HEK293T (cell line): Measurements from ENCODE around the gene ADPRS.
A peak's percentile ranks its signal among the peaks of the same experiment; 100 is the strongest.

ENCODE experiments used
- CTCF ChIA-PET: fragments of 350-600 bp; formaldehyde crosslinking; extraction: SDS; loops from one replicate; lab custom pipeline; 2021; ENCODE audit warnings: antibody characterized with exemption, inconsistent platforms; lab: Yijun Ruan, JAX
- POLR2A ChIA-PET: fragments of 350-600 bp; formaldehyde crosslinking; extraction: SDS; loops from one replicate; lab custom pipeline; 2020; ENCODE audit warnings: antibody characterized with exemption, inconsistent platforms; lab: Yijun Ruan, JAX
- DNase-seq: peaks from one replicate; pipeline ENCODE4 v3.0.0; 2012; ENCODE audit warnings: mixed read lengths; ENCODE audit errors: extremely low spot score
- ARNT ChIP-seq: fragments of 450-650 bp; IDR thresholded peaks from 2 replicates; pipeline ENCODE4 v1.6.1; 2017; ENCODE audit warnings: mild to moderate bottlenecking
- BHLHE40 ChIP-seq: fragments of 450-650 bp; IDR thresholded peaks from 2 replicates; pipeline ENCODE4 v1.6.1; 2016; ENCODE audit warnings: mild to moderate bottlenecking, moderate library complexity, borderline replicate concordance
- CTBP1 ChIP-seq: fragments of 450-650 bp; IDR thresholded peaks from 2 replicates; pipeline ENCODE4 v1.6.1; 2016; ENCODE audit warnings: borderline replicate concordance
- ELF4 ChIP-seq: fragments of 450-650 bp; IDR thresholded peaks from 2 replicates; pipeline ENCODE4 v1.6.1; 2017; ENCODE audit warnings: antibody characterized with exemption
- FOXA1 ChIP-seq: fragments of 450-650 bp; IDR thresholded peaks from 2 replicates; pipeline ENCODE4 v1.6.1; 2016; ENCODE audit warnings: mild to moderate bottlenecking
- FOXK2 ChIP-seq: fragments of 450-650 bp; IDR thresholded peaks from 2 replicates; pipeline ENCODE4 v1.6.1; 2016; ENCODE audit warnings: mild to moderate bottlenecking
- FOXM1 ChIP-seq: fragments of 450-650 bp; IDR thresholded peaks from 2 replicates; pipeline ENCODE4 v1.6.1; 2017; ENCODE audit warnings: mild to moderate bottlenecking, borderline replicate concordance
- HDGF ChIP-seq: fragments of 450-650 bp; IDR thresholded peaks from 2 replicates; pipeline ENCODE4 v1.6.1; 2017; ENCODE audit warnings: antibody characterized with exemption, borderline replicate concordance
- L3MBTL2 ChIP-seq: fragments of 450-650 bp; conservative IDR thresholded peaks from 2 replicates; pipeline ENCODE4 v1.6.1; 2016; ENCODE audit warnings: mild to moderate bottlenecking
- LEF1 ChIP-seq: fragments of 450-650 bp; IDR thresholded peaks from 2 replicates; pipeline ENCODE4 v1.6.1; 2017; ENCODE audit warnings: mild to moderate bottlenecking, borderline replicate concordance
- NFRKB ChIP-seq: fragments of 450-650 bp; IDR thresholded peaks from 2 replicates; pipeline ENCODE4 v1.6.1; 2016; ENCODE audit warnings: mild to moderate bottlenecking, moderate library complexity
- SP1 ChIP-seq: fragments of 450-650 bp; IDR thresholded peaks from 2 replicates; pipeline ENCODE4 v1.6.1; 2017
- SUZ12 ChIP-seq: fragments of 450-650 bp; IDR thresholded peaks from 2 replicates; pipeline ENCODE4 v1.6.1; 2016; ENCODE audit warnings: mild to moderate bottlenecking
- TARDBP ChIP-seq: fragments of 450-650 bp; IDR thresholded peaks from 2 replicates; pipeline ENCODE4 v1.6.1; 2016
- ZNF384 ChIP-seq: fragments of 450-650 bp; IDR thresholded peaks from 2 replicates; pipeline ENCODE4 v1.6.1; 2016
- TF ChIP-seq, protein P1 (sequence below): fragments of 450-650 bp; IDR thresholded peaks from 2 replicates; pipeline ENCODE4 v1.6.1; 2016

The ADPRS gene, protein sequence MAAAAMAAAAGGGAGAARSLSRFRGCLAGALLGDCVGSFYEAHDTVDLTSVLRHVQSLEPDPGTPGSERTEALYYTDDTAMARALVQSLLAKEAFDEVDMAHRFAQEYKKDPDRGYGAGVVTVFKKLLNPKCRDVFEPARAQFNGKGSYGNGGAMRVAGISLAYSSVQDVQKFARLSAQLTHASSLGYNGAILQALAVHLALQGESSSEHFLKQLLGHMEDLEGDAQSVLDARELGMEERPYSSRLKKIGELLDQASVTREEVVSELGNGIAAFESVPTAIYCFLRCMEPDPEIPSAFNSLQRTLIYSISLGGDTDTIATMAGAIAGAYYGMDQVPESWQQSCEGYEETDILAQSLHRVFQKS

DNA sequence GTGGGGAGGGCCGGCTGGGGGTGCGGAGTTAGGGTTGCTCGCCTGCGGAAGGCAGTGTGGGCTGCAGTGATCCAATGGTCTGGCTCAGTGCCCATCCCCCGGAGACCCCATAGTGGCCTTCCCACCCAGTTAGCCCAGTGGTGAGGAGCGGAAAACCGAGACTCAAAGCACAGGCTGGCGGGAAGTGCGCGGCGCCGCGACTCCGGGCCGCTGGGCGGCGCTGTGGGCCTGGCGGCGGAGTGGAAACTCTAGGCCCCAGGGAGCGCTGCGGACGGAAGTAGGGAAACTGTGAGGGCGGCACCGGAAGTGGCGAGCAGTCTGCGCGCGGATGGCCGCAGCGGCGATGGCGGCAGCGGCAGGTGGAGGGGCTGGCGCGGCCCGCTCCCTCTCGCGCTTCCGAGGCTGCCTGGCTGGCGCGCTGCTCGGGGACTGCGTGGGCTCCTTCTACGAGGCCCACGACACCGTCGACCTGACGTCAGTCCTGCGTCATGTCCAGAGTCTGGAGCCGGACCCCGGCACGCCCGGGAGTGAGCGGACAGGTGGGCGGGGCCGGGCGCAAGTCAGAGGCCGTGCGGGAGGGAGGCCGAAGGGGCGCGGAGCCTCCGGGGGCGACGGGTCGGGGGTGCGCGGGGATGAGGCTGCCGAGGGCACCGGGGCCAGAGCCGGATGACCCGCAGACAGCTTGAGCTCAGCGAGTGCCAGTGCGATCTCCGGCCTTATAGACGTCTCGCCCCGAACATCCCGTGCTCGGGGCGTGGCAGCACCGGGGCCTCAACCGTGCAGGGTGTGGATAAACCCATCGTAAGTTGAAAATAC is at the start of gene ADPRS:
Gene ADPRS (plus strand): TSS at position 316 of the 816 bp plus-strand sequence. CDS start 13 bp downstream, at position 329.
- ChIA-PET POLR2A (no interaction called here), CTCF (no interaction called here)
- TF ChIP-seq BHLHE40 (no peak), ZNF384 (no peak), SP1 (no peak), HDGF (no peak), L3MBTL2 (no peak; the same call in 1 of the 2 replicates), SUZ12 (no peak), CTBP1 (peak; percentile 34; the same call in 1 of the 2 replicates), FOXM1 (no peak), ARNT (peak; percentile 75; the same call in 1 of the 2 replicates), LEF1 (no peak), TARDBP (no peak), FOXK2 (no peak), ELF4 (peak; percentile 82), FOXA1 (no peak)
- TF ChIP-seq, protein P1, sequence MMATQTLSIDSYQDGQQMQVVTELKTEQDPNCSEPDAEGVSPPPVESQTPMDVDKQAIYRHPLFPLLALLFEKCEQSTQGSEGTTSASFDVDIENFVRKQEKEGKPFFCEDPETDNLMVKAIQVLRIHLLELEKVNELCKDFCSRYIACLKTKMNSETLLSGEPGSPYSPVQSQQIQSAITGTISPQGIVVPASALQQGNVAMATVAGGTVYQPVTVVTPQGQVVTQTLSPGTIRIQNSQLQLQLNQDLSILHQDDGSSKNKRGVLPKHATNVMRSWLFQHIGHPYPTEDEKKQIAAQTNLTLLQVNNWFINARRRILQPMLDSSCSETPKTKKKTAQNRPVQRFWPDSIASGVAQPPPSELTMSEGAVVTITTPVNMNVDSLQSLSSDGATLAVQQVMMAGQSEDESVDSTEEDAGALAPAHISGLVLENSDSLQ = no peak
- DNase-seq = peak; percentile 91

DNA sequence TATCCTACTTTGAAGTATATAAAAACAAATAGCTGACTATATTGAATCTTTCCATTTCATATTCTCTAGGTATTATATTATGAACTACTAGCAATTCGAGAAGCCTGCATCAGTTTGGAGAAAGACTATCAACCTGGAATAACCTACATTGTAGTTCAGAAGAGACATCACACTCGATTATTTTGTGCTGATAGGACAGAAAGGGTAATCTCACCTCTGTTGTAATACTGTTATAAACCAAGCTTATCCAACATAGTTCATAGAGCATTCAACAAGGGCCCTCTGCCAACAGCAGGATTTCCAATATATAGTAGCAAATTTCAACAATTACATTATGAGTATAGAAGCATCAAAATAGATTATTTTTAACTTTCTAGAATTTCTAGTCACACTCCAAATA is 48.5 kb upstream of the ADPRS start:
- ChIA-PET CTCF (no interaction called here), POLR2A (no interaction called here)
- DNase-seq = no peak
- TF ChIP-seq FOXK2 (no peak), ELF4 (no peak), HDGF (no peak), L3MBTL2 (no peak), FOXA1 (no peak), NFRKB (no peak), FOXM1 (no peak), ZNF384 (no peak), SUZ12 (no peak), SP1 (no peak), TARDBP (no peak)

DNA sequence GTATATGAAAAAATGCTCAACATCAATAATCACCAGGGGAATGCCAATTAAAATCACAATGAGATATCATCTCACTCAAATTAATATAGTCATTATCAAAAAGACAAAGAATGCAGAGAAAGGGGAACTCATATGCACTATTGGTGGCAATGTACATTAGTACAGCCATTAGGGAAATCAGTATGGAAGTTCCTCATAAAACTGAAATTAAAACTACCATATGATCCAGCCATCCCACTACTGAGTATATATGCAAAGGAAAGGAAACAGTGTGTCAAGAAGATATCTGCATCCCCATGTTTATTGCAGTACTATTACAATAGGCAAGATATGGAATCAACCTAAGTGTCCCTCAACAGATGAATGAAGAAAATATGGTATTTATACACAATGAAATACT is 36.9 kb upstream of the ADPRS start:
- TF ChIP-seq FOXK2 (no peak), NFRKB (no peak), SP1 (no peak), FOXM1 (no peak), ARNT (no peak), TARDBP (no peak), L3MBTL2 (no peak), CTBP1 (no peak), BHLHE40 (no peak), LEF1 (no peak), SUZ12 (no peak), ZNF384 (no peak), ELF4 (no peak), HDGF (no peak), FOXA1 (no peak)
- TF ChIP-seq, protein P1 = no peak

DNA sequence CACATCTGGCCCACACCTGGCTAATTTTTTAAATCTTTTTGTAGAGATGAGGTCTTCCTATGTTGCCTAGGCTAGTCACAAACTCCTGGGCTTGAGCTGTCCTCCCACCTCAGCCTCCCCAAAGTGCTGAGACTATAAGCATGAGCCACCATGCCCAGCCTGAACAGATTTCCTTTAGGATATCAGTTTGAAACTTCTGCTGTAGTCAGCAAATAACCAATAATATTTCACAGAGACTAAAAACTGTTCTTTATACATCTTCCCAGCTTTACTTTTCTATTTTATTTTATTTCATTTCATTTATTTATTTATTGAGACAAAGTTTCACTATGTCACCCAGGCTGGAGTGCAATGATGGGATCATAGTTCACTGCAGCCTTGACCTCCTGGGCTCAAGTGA is 34.7 kb upstream of the ADPRS start:
- TF ChIP-seq TARDBP = no peak
- POLR2A ChIA-PET = no interaction called here
- DNase-seq = no peak
- CTCF ChIA-PET = interaction anchor here (1.7 kb wide), 1 partner anchor 33 kb away, joined by 4 read pairs; no protein-coding TSS in a partner anchor

More for the DNA sequence above, 36.9 kb upstream of the ADPRS start:
- POLR2A ChIA-PET = no interaction called here
- no peak for DNase-seq
- CTCF ChIA-PET = no interaction called here

DNA sequence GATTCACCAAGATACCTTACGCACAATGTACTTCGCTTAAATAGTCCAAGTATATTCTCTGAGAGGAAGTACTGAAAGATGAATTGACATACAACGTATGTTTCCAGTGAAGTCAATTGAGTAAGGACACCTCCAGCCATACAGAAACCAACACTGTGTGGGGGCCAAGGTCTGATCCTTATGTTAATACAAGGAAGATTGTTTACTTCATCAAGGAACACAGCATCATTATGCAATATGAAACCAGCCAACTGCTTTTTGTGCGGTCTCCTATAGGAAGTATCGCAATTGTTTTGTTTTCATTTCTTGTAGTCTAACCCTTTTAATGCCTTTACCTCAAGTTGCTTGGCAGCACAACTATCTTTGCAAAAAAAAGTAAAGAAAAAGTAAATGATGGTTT is 33.0 kb upstream of the ADPRS start:
- POLR2A ChIA-PET = no interaction called here
- TF ChIP-seq BHLHE40 (no peak), SUZ12 (no peak), FOXA1 (no peak), CTBP1 (no peak), SP1 (no peak), HDGF (no peak), ARNT (no peak), FOXK2 (no peak), TARDBP (no peak), FOXM1 (no peak), L3MBTL2 (no peak), NFRKB (no peak), LEF1 (no peak), ZNF384 (no peak), ELF4 (no peak)
- TF ChIP-seq, protein P1 = no peak
- DNase-seq = no peak
- CTCF ChIA-PET = interaction anchor here (1.7 kb wide), 1 partner anchor 31 kb away, joined by 4 read pairs; no protein-coding TSS in a partner anchor
